Activated naive CD8-positive, alpha-beta T cell treated with anti-CD3 and anti-CD28 coated beads, Interleukin-2, amount 10 ng/mL, durations not matched to agents 7 days and 5 days (primary cell): ENCODE measurements around the gene F3. TPM values are rescaled to one million over a fixed set of nuclear protein-coding genes. Genes with fewer than 3 reads are reported as not detected.

Experiments used
- ATAC-seq: fragments of 150-1000 bp; cut with Tn5 transposase; one replicate; pipeline ENCODE4 v1.10.0; 2021; ENCODE audit warnings: low read depth, moderate library complexity
- POLR2A ChIA-PET: fragments of 350-600 bp; sonication (Branson Sonifier 250); formaldehyde crosslinking; loops from one replicate; lab custom pipeline; 2021; ENCODE audit warnings: antibody characterized with exemption; lab: Charles Lee
- DNase-seq: peaks from one replicate; pipeline ENCODE4 v3.0.0; 2021
- H3K27ac Mint-ChIP-seq: one replicate; pipeline ENCODE4 v1.8.0; 2022; ENCODE audit warnings: mild to moderate bottlenecking, mixed read lengths
- H3K27me3 Mint-ChIP-seq: one replicate; pipeline ENCODE4 v1.8.0; 2022; ENCODE audit warnings: mild to moderate bottlenecking, moderate library complexity, mixed read lengths
- H3K36me3 Mint-ChIP-seq: one replicate; pipeline ENCODE4 v1.8.0; 2021; ENCODE audit warnings: mild to moderate bottlenecking, mixed read lengths
- H3K4me1 Mint-ChIP-seq: one replicate; pipeline ENCODE4 v1.8.0; 2021; ENCODE audit warnings: mixed read lengths
- H3K4me3 Mint-ChIP-seq: one replicate; pipeline ENCODE4 v1.8.0; 2022; ENCODE audit warnings: mild to moderate bottlenecking, moderate library complexity, mixed read lengths
- H3K9me3 Mint-ChIP-seq: one replicate; pipeline ENCODE4 v1.8.0; 2021; ENCODE audit warnings: mixed read lengths
- total RNA-seq, 2 experiments: library from RNA; stranded (reverse); gene quantifications; one replicate each; pipeline ENCODE4 v1.2.3, GENCODE V29; 2021

Gene F3
- total RNA-seq, 2 experiments from 2014 or later: 0.17 TPM; not detected in 1

GRCh38 chr1:94503153-94503552, 38.4 kb downstream of the F3 start:
- Mint-ChIP-seq H3K4me3 (no peak overlapping the region), H3K27ac (no peak overlapping the region), H3K4me1 (peaks cover 10% of the 10 kb centered on the region), H3K9me3 (peaks cover 2% of the 10 kb centered on the region), H3K36me3 (peaks cover 33% of the 10 kb centered on the region), H3K27me3 (no peaks in the 10 kb centered on the region)
- DNase-seq (no peak), ATAC-seq (no peak)
- POLR2A ChIA-PET: no interaction called here

GRCh38 chr1:94501935-94502334, 39.6 kb downstream of the F3 start:
- no peak overlapping the region for H3K27ac Mint-ChIP-seq
- no peak overlapping the region for H3K4me3 Mint-ChIP-seq
- no peaks in the 10 kb centered on the region for H3K27me3 Mint-ChIP-seq
- peaks cover 2% of the 10 kb centered on the region for H3K9me3 Mint-ChIP-seq
- no peak for ATAC-seq
- peaks cover 33% of the 10 kb centered on the region for H3K36me3 Mint-ChIP-seq
- DNase-seq: no peak
- POLR2A ChIA-PET: no interaction called here
- peaks cover 10% of the 10 kb centered on the region for H3K4me1 Mint-ChIP-seq

GRCh38 chr1:94501426-94501825, 40.1 kb downstream of the F3 start:
- ATAC-seq (no peak), DNase-seq (no peak)
- Mint-ChIP-seq H3K9me3 (peaks cover 2% of the 10 kb centered on the region), H3K27me3 (no peaks in the 10 kb centered on the region), H3K27ac (no peak overlapping the region), H3K4me3 (no peak overlapping the region), H3K36me3 (peaks cover 33% of the 10 kb centered on the region), H3K4me1 (peaks cover 10% of the 10 kb centered on the region)
- POLR2A ChIA-PET: no interaction called here

GRCh38 chr1:94496076-94496755, 45.3 kb downstream of the F3 start:
- Mint-ChIP-seq H3K4me1 (peaks cover 2% of the 10 kb centered on the region), H3K9me3 (no peaks in the 10 kb centered on the region), H3K27me3 (no peaks in the 10 kb centered on the region), H3K4me3 (no peak overlapping the region), H3K36me3 (peaks cover 22% of the 10 kb centered on the region), H3K27ac (no peak overlapping the region)
- no peak for DNase-seq
- ATAC-seq: no peak
- POLR2A ChIA-PET: no interaction called here

GRCh38 chr1:94490556-94490955, 51.0 kb downstream of the F3 start:
- Mint-ChIP-seq H3K36me3 (peaks cover 24% of the 10 kb centered on the region), H3K27ac (no peak overlapping the region), H3K4me1 (peaks cover 2% of the 10 kb centered on the region), H3K9me3 (no peaks in the 10 kb centered on the region), H3K4me3 (no peak overlapping the region), H3K27me3 (no peaks in the 10 kb centered on the region)
- POLR2A ChIA-PET: no interaction called here
- DNase-seq (no peak), ATAC-seq (no peak)

GRCh38 chr1:94486990-94487389, 54.6 kb downstream of the F3 start:
- DNase-seq (no peak), ATAC-seq (no peak)
- no peak overlapping the region for H3K4me3 Mint-ChIP-seq
- peaks cover 2% of the 10 kb centered on the region for H3K4me1 Mint-ChIP-seq
- no peak overlapping the region for H3K27ac Mint-ChIP-seq
- peaks cover 23% of the 10 kb centered on the region for H3K36me3 Mint-ChIP-seq
- POLR2A ChIA-PET: no interaction called here
- H3K9me3 Mint-ChIP-seq: no peaks in the 10 kb centered on the region
- H3K27me3 Mint-ChIP-seq: no peaks in the 10 kb centered on the region

- DNase-seq (no peak), ATAC-seq (peak; percentile 78)
- Mint-ChIP-seq H3K27ac (no peak overlapping the region), H3K27me3 (no peaks in the 10 kb centered on the region), H3K4me1 (peaks cover 2% of the 10 kb centered on the region), H3K9me3 (no peaks in the 10 kb centered on the region), H3K36me3 (peaks cover 12% of the 10 kb centered on the region), H3K4me3 (no peak overlapping the region)
- POLR2A ChIA-PET: no interaction called here
Measured at GRCh38 chr1:94481473-94481933, 60.1 kb downstream of the F3 start.

- ATAC-seq (no peak), DNase-seq (no peak)
- Mint-ChIP-seq H3K9me3 (no peaks in the 10 kb centered on the region), H3K4me1 (peaks cover 2% of the 10 kb centered on the region), H3K4me3 (no peak overlapping the region), H3K27me3 (no peaks in the 10 kb centered on the region), H3K27ac (no peak overlapping the region), H3K36me3 (peaks cover 17% of the 10 kb centered on the region)
- POLR2A ChIA-PET: no interaction called here
Measured at GRCh38 chr1:94479682-94480081, 61.9 kb downstream of the F3 start.

Other genes with a start within 250 kb of the F3 start
- gene ABCD3, start 123.4 kb downstream of the F3 start, total RNA-seq: 10 to 100 TPM; 22.6 to 26.0 TPM